ENCODE results near the gene PROCR. TPM values are rescaled to one million over a fixed set of nuclear protein-coding genes. Genes with fewer than 3 reads are reported as not detected.
A peak's percentile ranks its signal among the peaks of the same experiment; 100 is the strongest.

Gene PROCR
- total RNA-seq, 1 experiment from 2014 or later: 22.0 TPM

DNA sequence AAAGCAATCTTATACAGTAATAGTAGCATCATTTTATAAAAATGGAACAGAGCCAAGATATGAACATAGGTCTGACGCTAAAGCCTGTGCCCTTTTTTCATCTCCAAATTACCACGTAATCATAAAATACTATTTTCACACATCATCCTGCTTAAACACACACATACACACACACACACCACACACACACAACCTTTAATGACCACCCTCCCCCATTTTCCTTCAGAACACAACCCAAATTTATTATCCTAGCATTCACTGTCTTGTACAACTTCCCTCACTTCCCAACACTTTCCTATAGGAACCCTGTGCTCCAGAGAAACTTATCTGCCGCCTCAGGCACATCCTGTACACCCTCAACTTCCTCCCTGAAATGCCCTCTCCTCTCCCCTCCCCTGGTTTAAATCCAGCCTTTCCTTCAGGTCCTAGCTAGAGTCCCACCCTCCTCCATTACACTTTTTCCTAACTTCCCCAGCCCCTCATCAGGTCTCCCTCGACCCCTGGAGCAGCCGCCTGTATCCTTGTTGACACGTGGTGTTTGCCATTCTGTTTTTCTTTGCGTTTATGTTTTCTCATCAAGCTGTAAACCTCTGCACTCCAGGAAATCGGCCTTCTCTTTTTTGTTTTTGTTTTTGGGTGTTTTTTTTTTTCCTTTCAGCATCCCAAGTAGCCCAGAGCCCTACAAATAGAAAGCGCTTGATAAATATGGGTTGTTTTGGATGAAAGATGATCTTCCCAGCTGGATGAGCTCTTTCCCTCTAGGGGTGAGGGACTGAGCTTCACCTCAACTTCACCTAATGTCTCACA, 53.6 kb downstream of the PROCR start:
- H3K9me3 ChIP-seq (replicated peaks): no peaks in the 10 kb centered on the region
- peaks cover 5% of the 10 kb centered on the region for H3K4me1 ChIP-seq (replicated peaks)
- no peaks in the 10 kb centered on the region for H3K36me3 ChIP-seq
- H3K27ac ChIP-seq: no peak overlapping the region
- no peak overlapping the region for H3K4me3 ChIP-seq
- no peak for DNase-seq (ENCODE audit: low read depth in 1 of 2, low spot score in 2 of 2)
- peaks cover 29% of the 10 kb centered on the region for H3K27me3 ChIP-seq (replicated peaks)

DNA sequence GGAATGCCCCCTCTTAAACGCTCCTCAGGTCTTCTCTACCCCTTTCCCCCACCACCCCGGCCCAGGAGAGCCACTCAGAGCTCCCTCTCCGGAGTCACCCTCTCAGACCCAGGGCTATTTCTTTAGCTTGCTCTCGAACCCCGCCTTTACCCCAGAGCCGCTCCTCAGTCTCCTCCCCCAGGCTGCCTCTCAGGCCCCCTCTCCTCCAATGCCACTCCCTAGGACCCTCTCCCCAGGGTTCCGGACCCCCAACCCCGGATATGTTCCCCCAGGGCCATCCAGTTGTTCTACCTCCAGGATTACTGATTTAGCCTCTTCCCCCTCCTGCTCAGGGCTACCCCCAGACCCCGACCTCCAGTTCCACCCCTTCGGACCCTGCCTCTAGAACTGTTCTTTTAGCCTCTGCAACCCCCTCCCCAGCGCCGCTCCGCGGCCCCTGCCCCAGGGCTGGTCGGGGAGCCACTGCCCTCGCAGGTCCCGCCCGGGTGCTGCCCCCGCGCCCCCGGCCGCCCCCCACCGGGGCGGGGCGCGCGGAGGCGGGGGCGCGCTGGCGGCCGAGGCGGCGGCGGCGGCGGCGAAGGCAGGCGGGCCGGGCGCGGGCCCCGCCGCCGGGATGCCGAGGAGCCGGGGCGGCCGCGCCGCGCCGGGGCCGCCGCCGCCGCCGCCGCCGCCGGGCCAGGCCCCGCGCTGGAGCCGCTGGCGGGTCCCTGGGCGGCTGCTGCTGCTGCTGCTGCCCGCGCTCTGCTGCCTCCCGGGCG, 54.4 kb downstream of the PROCR start, which contains the start of gene MMP24:
TSS of gene MMP24 (plus strand) at position 565 of the 758 bp plus-strand sequence. CDS start at position 614, 49 bp downstream.
- Histone ChIP-seq H3K27ac (no peak within 1 kb of the TSS), H3K9me3 (replicated peaks) (no peaks in the 10 kb centered on the region), H3K36me3 (no peaks in the 10 kb centered on the region), H3K4me3 (peak within 1 kb of the TSS; percentile 6; the same call in 1 of the 2 replicates), H3K27me3 (replicated peaks) (peaks cover 29% of the 10 kb centered on the region), H3K4me1 (replicated peaks) (peaks cover 5% of the 10 kb centered on the region)
- DNase-seq (ENCODE audit: low read depth in 1 of 2, low spot score in 2 of 2): no peak

Other genes with a start within 250 kb of the PROCR start
- gene GSS, start 216.3 kb upstream of the PROCR start, total RNA-seq (2014; rRNA removed; shearing (Covaris generic)): 91.2 and 95.5 TPM in 2 replicates
- not detected in 2 replicates for gene MYH7B, start 216.2 kb upstream of the PROCR start, total RNA-seq (2014; rRNA removed; shearing (Covaris generic))
- gene TRPC4AP, start 79.3 kb upstream of the PROCR start, total RNA-seq (2014; rRNA removed; shearing (Covaris generic)): 25.3 and 36.8 TPM in 2 replicates
- 12.1 and 19.1 TPM in 2 replicates for gene EDEM2, start 24.7 kb upstream of the PROCR start, total RNA-seq (2014; rRNA removed; shearing (Covaris generic))
- gene MMP24, start 54.6 kb downstream of the PROCR start, total RNA-seq (2014; rRNA removed; shearing (Covaris generic)): 0.50 and 0.71 TPM in 2 replicates
- gene MMP24OS, start 106.0 kb downstream of the PROCR start, total RNA-seq (2014; rRNA removed; shearing (Covaris generic)): 18.5 and 19.1 TPM in 2 replicates
- gene EIF6, start 112.7 kb downstream of the PROCR start, total RNA-seq (2014; rRNA removed; shearing (Covaris generic)): 118 and 155 TPM in 2 replicates
- gene FAM83C, start 120.4 kb downstream of the PROCR start, total RNA-seq (2014; rRNA removed; shearing (Covaris generic)): not detected in 2 replicates
- 25.6 and 26.8 TPM in 2 replicates for gene UQCC1, start 239.9 kb downstream of the PROCR start, total RNA-seq (2014; rRNA removed; shearing (Covaris generic))

All from SJSA1 (cell line).